Hematopoietic multipotent progenitor cell (in vitro differentiated cells): ENCODE data around the gene TANGO2. TPM values are rescaled to one million over a fixed set of nuclear protein-coding genes. Genes with fewer than 3 reads are reported as not detected.

ENCODE experiments used
- DNase-seq, 3 donors: peaks; one replicate each; pipeline ENCODE4 v3.0.0-alpha.2; 2011 to 2015; ENCODE audit warnings: low read depth in 2 of 3, low spot score in 2 of 3
- total RNA-seq: library from RNA; depleted of rRNA; stranded (reverse); fragments of >200 nt; gene quantifications from one replicate; pipeline ENCODE4 v1.2.3, GENCODE V29; 2012

The TANGO2 gene
- total RNA-seq, 1 donor = 63.6 TPM

GRCh38 chr22:19982991-19983578 is 37.8 kb upstream of the TANGO2 start:
- DNase-seq = no peak

- no peak for DNase-seq
Observed at GRCh38 chr22:19983741-19984140, 37.2 kb upstream of the TANGO2 start.

GRCh38 chr22:19984201-19984753 is 36.6 kb upstream of the TANGO2 start:
- no peak for DNase-seq

GRCh38 chr22:19984851-19985811 is 35.8 kb upstream of the TANGO2 start:
- DNase-seq = no peak

DNA sequence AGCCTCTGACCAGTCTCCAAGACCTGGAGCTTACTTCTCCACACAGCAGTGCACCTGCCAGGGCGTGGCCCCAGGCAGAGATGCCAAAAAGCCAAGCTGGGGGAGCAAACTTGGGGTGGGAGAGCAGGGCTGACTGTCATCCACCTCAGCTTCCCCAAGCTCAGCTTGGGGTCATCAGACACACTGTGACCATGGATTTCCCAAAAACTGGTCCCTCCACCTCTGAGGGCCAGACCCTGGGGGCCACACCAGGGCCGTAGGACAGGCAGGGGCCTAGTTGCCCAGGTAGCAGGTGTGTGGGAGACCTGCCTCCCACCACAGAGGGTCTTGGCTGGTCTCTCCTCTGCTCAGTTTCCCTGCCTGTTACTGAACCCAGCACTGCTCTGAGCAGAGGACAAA is 34.9 kb upstream of the TANGO2 start:
- no peak for DNase-seq

DNA sequence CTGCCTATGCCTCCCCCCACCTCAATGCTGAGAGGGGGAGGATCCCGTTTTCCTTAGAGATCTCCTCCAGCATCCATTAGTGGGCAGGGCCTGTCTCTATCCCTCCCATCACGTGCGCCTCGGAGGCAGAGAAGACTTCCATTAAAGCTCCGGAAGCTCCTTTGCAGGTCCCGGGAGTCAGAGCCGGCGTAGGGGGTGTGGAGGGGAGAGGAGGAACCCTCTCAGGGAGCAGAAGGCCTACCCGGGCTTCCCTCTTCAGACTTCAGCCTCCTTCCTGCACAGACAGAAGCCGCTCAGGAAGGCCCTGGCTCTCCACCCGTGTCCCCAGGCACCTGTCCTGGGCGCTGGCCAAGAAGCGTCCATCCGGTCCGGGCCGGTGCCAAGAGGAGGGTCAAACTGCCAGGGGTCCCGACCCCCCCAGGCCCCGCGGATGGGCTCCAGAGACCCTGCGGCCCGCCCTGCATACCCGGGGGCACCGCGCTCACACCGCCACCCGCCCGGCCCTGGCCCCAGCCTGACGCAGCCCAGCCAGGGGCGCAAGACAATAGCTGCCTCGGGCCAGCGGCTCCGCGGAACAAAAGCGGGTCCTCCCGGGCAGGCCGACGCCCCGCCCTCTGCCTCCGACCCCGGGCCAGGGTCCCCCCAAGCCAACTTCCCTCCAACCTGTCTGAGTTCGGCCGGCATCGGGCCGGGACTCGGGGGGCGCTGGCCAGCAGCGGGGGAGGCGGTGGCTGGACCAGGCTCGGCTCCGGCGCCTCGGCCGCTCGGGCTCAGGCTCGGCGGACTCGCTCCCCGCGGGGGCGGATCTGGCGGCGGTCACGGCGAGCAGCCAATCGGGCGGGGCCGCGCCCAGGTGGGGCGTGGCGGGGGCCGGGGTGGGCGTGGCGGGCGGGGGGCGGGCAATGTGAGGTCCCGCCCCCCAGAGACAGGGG is 34.2 kb upstream of the TANGO2 start:
- DNase-seq = peak; percentile 32 to 63 (median 62)

DNA sequence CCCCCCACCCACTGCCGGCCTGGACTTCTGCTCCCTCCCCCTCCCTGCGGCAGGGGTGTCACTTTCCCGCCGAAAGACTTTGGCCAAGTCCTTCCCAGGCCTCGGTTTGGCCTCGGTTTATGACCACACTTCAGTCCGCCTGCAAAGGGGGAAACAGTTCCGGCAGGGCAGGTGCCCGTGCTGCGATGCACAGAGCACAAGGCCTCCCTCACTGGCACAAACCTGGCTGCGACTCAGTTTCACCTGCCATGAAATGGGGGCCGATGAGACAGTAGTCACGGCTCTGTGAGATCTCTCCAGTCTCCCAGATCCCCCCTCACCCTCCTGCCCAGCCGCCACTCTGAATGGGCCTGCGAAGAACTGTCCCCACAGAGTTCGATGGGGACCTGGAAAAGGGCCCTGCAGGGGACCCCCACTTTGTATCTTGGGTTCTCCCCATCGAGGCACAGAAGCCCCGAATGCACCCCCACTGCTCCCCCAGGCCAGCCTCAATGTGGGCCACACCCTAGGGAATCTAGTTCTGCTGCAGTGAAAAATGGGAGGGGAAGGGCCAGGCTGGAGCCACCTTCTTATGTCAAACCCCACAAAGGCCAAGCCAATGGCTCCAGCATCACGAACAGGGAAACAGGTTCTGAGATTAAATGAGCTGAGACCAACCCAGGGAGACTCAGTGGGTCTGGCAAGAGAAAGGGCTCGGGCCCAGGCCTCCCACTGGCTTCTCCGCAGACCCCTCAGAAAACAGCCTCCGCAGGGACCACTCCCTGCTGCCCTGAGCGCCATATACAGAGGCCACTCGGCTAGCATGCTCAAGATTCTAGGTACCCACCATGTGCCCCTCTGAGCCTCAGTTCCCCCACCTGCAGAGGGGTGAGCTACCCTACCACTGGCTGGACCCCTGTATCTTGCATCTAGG is 33.3 kb upstream of the TANGO2 start:
- no peak for DNase-seq

- DNase-seq = no peak
Observed at GRCh38 chr22:19988331-19988808, 32.5 kb upstream of the TANGO2 start.

GRCh38 chr22:19988965-19989724 is 31.8 kb upstream of the TANGO2 start:
- DNase-seq = no peak

GRCh38 chr22:19989725-19990067 is 31.2 kb upstream of the TANGO2 start:
- no peak for DNase-seq

- no peak for DNase-seq
Observed at GRCh38 chr22:19990188-19990587, 30.7 kb upstream of the TANGO2 start.

DNA sequence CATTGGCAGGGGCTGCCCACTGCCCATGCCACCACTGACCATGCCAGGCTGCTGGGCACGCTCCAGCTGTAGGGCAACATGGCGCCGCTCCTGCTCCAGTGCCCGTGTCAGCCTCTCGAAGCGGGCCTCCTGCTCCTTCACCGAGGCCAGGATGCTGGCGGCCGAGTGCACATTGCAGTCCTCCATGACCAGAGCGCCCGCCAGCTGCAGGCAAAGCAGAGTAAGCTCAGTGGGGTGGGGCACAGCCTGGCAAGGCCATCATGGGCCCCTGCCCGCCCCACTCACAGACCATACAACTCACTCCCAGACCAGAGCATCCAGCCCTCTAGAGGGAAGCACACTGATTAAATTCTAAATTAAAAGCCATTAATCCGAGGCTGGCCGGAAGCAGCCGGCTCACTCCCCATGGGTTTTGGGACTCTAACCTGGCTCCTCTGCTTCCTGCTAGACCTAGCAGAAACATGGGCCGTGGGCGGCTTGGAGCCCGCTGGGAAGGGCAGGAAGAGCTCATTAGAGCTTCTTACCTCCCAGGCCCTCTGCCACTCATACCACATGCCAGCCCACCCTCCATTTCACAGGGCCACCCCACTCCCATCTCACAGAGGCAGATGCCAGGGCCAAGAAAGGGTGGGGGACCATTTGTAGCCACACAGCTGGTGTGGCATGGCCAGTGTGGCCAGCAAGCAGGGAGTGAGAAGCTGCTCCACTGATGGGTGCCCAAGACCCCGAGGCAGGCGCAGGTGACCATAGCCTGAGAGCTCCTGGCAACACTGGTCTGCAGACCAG is 30.1 kb upstream of the TANGO2 start:
- no peak for DNase-seq

DNA sequence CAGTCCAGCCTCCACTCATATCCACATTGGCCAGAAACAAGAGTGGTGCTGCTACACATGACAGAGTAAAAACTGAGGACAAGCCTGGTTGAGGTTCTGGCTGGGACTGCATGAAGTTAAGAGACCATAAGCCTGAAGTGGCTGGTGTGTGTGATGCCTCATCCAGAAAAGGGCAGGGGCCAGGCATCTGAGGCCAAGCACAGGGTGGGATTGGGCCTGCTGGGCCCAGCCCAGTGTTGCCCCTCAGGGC is 29.6 kb upstream of the TANGO2 start:
- DNase-seq = no peak

GRCh38 chr22:19991645-19992451 is 29.1 kb upstream of the TANGO2 start:
- DNase-seq = no peak

GRCh38 chr22:19992481-19992911 is 28.4 kb upstream of the TANGO2 start:
- no peak for DNase-seq

DNA sequence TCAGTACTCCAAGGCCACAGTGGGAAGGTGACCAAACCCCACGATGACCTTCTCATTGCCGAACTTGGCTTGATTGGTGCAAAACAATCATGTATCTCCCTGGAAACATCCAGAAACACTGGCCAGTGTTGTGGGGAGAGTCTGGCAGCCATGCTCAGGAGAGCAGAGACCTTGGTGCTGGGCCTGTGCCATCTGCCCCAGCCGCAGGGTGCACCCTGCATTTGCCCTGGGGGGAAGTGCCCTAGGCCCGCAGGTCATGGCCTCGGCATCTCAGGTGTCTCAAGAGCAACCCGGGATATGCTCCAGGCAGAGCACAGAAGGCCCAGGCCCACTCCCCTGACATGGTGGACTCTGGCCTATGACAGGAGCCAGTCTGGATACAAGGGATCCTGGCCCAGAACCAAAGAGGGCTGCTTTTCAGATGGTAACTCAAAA is 28.0 kb upstream of the TANGO2 start:
- DNase-seq = no peak

GRCh38 chr22:19993926-19994325 is 27.0 kb upstream of the TANGO2 start:
- no peak for DNase-seq
